Mucosa of stomach (tissue), 1 donor: Measurements from ENCODE around the gene TIRAP.
"Not testable (repeated sequence)": the region's sequence is repeated elsewhere in the genome, so short reads cannot be mapped to it uniquely, and the experiment has no call there.

Experiments used
- H3K27me3 ChIP-seq: one replicate; pipeline ENCODE4 v1.7.0; 2013; ENCODE audit warnings: mild to moderate bottlenecking, low read length; ENCODE audit not compliant: control insufficient read depth, insufficient read depth
- H3K36me3 ChIP-seq: one replicate; pipeline ENCODE4 v1.7.0; 2013; ENCODE audit warnings: low read length; ENCODE audit not compliant: control insufficient read depth, insufficient read depth
- H3K4me1 ChIP-seq: one replicate; pipeline ENCODE4 v1.7.0; 2013; ENCODE audit warnings: mild to moderate bottlenecking, low read length; ENCODE audit not compliant: control insufficient read depth, insufficient read depth
- H3K4me3 ChIP-seq: one replicate; pipeline ENCODE4 v1.7.0; 2013; ENCODE audit warnings: low read length
- H3K9ac ChIP-seq: one replicate; pipeline ENCODE4 v1.7.0; 2013; ENCODE audit warnings: mild to moderate bottlenecking, low read length, moderate library complexity
- H3K9me3 ChIP-seq: one replicate; pipeline ENCODE4 v1.7.0; 2013; ENCODE audit warnings: mild to moderate bottlenecking, low read length, moderate library complexity; ENCODE audit not compliant: control insufficient read depth
- donor health status: Pancreatic carcinoma.

The TIRAP gene

GRCh38 chr11:126290887-126291286, 8.0 kb downstream of the TIRAP start:
- Histone ChIP-seq H3K4me1 (no peaks in the 10 kb centered on the region), H3K36me3 (peaks cover 4% of the 10 kb centered on the region), H3K9ac (no peak overlapping the region), H3K9me3 (no peaks in the 10 kb centered on the region), H3K27me3 (no peaks in the 10 kb centered on the region), H3K4me3 (no peak overlapping the region)

DNA sequence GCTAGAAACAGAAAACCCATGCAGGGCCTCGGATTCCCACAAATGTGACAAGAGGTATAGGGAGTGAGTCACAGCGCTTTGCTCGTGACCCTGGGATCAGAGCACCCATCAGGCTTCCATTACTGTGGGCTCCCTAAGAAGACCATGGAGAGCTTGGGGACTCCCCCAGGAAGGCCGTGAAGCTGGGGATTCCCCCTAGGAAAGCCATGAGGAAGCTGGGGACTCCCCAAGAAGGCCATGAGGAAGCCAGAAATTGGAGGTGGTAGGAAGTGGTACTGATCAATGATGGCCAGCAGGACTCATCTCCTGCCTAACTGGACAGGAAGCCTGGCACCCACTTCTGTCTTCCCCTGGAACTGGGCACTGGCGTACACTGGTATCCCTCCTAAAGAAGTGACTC, 10.8 kb downstream of the TIRAP start:
- peaks cover 4% of the 10 kb centered on the region for H3K36me3 ChIP-seq
- no peaks in the 10 kb centered on the region for H3K27me3 ChIP-seq
- no peaks in the 10 kb centered on the region for H3K9me3 ChIP-seq
- no peaks in the 10 kb centered on the region for H3K4me1 ChIP-seq
- no peak overlapping the region for H3K9ac ChIP-seq
- H3K4me3 ChIP-seq = no peak overlapping the region

DNA sequence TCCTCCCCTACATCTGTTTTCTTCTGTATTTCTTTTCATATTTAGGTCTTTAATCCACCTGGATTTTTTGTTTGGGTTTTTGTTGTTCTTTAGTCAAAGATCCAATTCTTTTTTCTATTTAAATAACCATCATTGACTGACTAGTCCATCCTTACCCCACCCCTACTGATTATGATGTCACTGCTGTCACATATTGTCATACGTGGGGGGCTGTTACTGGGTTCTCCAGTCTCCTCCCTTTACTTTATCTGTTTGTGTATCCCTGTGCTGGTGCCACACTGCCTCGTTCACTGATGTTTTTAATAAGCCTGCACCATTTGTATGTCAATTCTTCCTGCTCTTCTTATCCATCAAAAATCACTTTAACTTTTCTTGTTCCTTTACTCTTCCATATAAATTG, 14.1 kb downstream of the TIRAP start:
- no peaks in the 10 kb centered on the region for H3K27me3 ChIP-seq
- H3K4me1 ChIP-seq = no peaks in the 10 kb centered on the region
- H3K36me3 ChIP-seq = peaks cover 4% of the 10 kb centered on the region
- H3K9ac ChIP-seq = no peak overlapping the region
- H3K4me3 ChIP-seq = no peak overlapping the region
- no peaks in the 10 kb centered on the region for H3K9me3 ChIP-seq

DNA sequence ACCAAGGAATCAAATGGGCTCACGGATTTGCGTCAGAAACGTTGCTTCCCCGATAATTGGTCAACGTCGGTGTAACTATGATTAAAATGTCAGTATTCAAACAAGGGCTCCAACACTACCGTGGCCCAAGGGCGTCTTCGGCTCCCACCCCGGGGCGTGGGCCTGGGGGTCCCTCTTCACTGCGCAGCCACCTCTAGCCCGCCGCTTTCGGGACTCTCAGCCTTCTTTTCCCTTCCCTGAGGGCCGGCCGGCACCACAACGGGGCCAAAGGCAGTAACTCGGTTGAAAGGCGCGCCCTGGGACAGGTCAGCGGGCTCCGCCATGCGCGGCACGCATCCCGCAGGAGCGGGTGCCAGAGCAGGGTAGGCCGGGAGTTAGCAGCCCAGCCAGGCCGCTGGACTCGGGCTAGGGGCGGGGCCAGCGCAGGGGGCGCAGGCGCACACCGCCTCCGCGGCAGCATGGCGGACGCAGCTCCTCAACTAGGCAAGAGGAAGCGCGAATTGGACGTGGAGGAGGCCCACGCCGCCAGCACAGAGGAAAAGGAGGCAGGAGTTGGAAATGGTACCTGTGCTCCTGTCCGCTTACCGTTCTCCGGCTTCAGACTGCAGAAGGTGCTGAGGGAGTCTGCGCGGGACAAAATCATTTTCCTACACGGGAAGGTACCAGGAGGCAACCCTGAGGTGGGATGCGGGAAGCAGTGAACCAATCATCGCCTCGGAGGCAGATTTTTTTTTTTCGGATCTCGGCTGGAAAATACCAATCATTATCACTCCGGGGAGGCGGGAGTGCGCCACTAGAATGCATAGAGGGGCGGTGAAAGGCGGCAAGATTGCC, 20.9 kb downstream of the TIRAP start, which contains the start of gene DCPS:
Gene DCPS (plus strand): TSS at position 438 of the 834 bp plus-strand sequence. CDS start 21 bp downstream, at position 459.
- H3K4me3 ChIP-seq = peak within 1 kb of the TSS; percentile 94
- no peaks in the 10 kb centered on the region for H3K36me3 ChIP-seq
- peaks cover 5% of the 10 kb centered on the region for H3K4me1 ChIP-seq
- H3K9ac ChIP-seq = peak within 1 kb of the TSS; percentile 90
- H3K27me3 ChIP-seq = no peaks in the 10 kb centered on the region
- H3K9me3 ChIP-seq = no peaks in the 10 kb centered on the region

GRCh38 chr11:126304457-126305075, 21.7 kb downstream of the TIRAP start:
- peaks cover 5% of the 10 kb centered on the region for H3K4me1 ChIP-seq
- H3K36me3 ChIP-seq = no peaks in the 10 kb centered on the region
- peak overlapping the region; percentile 90 for H3K9ac ChIP-seq

GRCh38 chr11:126305699-126306098, 22.8 kb downstream of the TIRAP start:
- Histone ChIP-seq H3K4me1 (peaks cover 11% of the 10 kb centered on the region), H3K9ac (no peak overlapping the region), H3K4me3 (no peak overlapping the region)

More at GRCh38 chr11:126304457-126305075, 21.7 kb downstream of the TIRAP start:
- H3K9me3 ChIP-seq = no peaks in the 10 kb centered on the region
- peak overlapping the region; percentile 12 for H3K4me3 ChIP-seq
- H3K27me3 ChIP-seq = no peaks in the 10 kb centered on the region

DNA sequence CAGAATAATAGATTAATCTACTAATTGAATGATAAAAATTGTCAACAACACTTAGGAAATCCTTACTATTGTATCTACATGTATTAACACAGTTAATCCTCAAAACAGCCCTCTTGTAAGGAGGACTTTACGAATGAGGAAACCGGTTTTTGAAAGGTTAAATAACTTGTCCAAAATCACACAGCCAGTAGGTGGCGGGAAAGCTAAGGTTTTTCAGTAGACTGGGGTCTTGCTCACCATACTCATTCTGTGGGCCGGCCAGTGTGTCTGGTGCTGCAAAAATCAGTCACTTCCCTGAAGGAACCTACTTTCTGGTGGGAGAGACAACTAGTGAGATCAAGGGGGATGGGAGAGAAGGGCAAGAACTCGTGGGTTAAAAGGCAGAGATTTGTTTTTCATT, 24.8 kb downstream of the TIRAP start:
- Histone ChIP-seq H3K36me3 (no peaks in the 10 kb centered on the region), H3K27me3 (no peaks in the 10 kb centered on the region), H3K4me1 (peaks cover 15% of the 10 kb centered on the region), H3K9me3 (no peaks in the 10 kb centered on the region), H3K9ac (no peak overlapping the region), H3K4me3 (no peak overlapping the region)

More at GRCh38 chr11:126305699-126306098, 22.8 kb downstream of the TIRAP start:
- H3K9me3 ChIP-seq = no peaks in the 10 kb centered on the region
- no peaks in the 10 kb centered on the region for H3K27me3 ChIP-seq
- H3K36me3 ChIP-seq = no peaks in the 10 kb centered on the region

GRCh38 chr11:126308271-126308671, 25.4 kb downstream of the TIRAP start:
- Histone ChIP-seq H3K9me3 (no peaks in the 10 kb centered on the region), H3K4me3 (no peak overlapping the region), H3K9ac (no peak overlapping the region), H3K4me1 (peaks cover 21% of the 10 kb centered on the region), H3K36me3 (no peaks in the 10 kb centered on the region), H3K27me3 (no peaks in the 10 kb centered on the region)

GRCh38 chr11:126308771-126309170, 25.9 kb downstream of the TIRAP start:
- H3K4me3 ChIP-seq, H3K9me3 ChIP-seq, H3K9ac ChIP-seq, H3K36me3 ChIP-seq, H3K27me3 ChIP-seq: not testable (repeated sequence)
- H3K4me1 ChIP-seq = peaks cover 24% of the 10 kb centered on the region

DNA sequence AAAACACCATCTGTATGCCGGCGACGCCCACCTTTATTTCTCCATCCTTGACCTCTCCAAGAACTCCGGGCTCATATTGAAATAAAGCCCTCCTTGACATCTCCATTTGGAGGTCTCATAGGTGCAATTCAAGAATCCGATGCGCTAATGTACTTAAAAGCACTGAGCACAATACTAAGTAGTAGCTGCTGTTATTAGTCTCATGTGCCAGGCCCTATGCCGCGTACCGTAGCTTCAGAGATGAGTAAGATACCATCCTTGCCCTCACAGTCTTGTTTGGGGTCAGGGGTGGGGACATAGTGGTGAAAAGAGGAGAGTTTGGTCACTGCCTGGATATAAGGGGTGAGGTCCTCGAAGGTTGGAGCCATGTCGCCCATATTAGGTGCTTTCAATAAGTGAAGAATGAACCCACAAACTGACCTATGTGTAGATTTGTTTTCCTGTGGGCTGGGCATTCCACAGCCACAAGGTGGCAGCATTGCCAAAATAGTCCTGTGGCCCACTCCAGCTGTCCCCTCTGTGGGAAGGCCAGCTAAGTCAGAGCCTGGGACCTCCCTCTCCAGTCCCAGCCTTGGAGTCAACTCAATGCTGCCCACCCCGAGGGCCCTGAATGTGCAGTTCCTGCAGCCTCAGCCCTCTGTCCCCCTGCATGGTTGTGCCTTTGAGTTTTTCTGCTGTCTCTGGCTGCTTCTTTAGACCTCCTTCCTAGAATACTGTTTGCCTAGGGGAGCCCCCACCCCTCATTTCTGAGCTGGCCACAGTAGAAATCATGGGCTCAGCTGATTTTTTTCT, 27.5 kb downstream of the TIRAP start:
- Histone ChIP-seq H3K36me3 (no peaks in the 10 kb centered on the region), H3K4me1 (peaks cover 19% of the 10 kb centered on the region), H3K27me3 (no peaks in the 10 kb centered on the region), H3K9me3 (no peaks in the 10 kb centered on the region), H3K9ac (no peak overlapping the region), H3K4me3 (no peak overlapping the region)

- no peak overlapping the region for H3K9ac ChIP-seq
- no peak overlapping the region for H3K4me3 ChIP-seq
- H3K27me3 ChIP-seq = no peaks in the 10 kb centered on the region
- no peaks in the 10 kb centered on the region for H3K9me3 ChIP-seq
- no peaks in the 10 kb centered on the region for H3K36me3 ChIP-seq
- peaks cover 19% of the 10 kb centered on the region for H3K4me1 ChIP-seq
Observed at GRCh38 chr11:126310992-126311310, 28.1 kb downstream of the TIRAP start.
